ENCODE results near the gene SI.
"Not testable (repeated sequence)": the region's sequence is repeated elsewhere in the genome, so short reads cannot be mapped to it uniquely, and the experiment has no call there.

Gene SI

DNA sequence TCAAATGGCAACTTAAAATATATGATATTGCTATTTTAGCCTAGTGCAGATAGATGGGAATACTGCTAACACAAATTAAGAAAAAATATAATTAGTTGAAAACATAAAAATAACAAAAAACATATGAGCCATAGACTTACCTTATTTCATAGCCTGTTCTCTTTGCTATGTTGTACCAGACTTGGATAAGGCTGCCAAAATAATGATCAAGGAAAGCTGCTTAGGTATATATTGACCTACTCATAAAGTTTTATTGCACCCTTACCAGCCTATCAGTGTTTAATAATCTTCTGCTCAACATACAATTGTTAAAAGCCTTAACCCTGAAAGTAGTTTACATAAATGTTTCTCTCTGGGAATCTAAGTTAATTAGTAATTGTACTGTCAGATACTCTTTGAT, at the start of gene SI:
Gene SI, minus strand, starts transcription at position 204 of the 400 bp plus-strand sequence. CDS start 2,484 bp downstream, outside the sequence.
- no peak for DNase-seq (ENCODE audit: low spot score)

DNA sequence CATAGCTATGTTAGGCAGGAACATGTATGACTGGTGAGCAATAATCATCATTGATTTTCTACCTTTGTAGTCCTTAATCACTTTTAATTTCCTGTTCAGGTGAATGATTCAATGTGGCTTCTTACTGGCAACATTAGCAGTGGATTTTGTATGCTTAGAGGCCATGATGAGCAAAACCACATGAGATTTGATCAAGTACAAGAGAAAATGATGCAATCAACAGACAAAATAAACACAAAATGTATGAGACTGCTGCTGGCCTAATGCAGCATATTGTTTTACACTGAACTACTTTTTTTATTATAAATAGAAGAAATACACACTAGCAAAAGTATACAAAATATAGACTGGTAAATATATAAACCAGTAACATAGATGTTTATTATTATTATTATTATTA, 47.5 kb upstream of the SI start:
- DNase-seq (ENCODE audit: low spot score) = no peak

GRCh38 chr3:165111401-165111800, 33.1 kb upstream of the SI start:
- DNase-seq (ENCODE audit: low spot score) = no peak

DNA sequence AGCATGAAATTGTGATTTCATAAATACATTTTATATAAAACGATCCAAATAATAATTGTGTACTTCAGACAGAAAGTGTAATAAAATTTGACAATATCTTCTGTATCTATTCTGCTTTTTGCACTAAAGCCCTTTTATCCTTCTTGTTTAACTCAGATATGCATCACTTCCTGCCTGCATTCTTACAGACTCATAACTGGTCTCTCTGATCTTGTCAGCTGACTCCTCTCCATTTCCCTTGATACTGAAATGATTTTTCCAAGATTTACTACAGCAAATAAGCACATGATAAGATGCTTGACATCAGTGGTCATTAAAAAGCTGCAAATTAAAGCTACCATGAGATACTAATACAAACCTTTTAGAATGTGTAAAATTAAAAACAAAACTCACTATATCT, 25.3 kb upstream of the SI start:
- DNase-seq (ENCODE audit: low spot score) = no peak

GRCh38 chr3:165082650-165083049, 4.4 kb upstream of the SI start:
- DNase-seq (ENCODE audit: low spot score) = no peak

DNA sequence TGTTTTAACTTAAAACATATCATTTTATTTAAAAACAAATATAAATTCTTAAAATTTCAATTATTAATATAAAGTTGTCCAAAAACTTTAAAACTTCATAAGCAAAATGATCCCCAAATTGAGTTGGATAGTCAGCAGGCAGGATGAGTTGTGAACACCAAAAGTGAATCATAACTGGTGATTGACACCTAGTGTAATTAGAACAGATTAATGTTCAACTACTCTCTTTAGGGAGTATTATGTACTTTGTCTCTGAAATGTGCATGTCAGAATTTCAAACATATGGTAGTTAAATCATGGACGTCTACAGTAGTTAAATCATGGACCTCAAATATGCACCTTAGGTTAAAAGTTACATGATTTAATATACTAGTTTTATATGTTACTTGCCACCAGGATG, 2.9 kb upstream of the SI start:
- no peak for DNase-seq (ENCODE audit: low spot score)

DNA sequence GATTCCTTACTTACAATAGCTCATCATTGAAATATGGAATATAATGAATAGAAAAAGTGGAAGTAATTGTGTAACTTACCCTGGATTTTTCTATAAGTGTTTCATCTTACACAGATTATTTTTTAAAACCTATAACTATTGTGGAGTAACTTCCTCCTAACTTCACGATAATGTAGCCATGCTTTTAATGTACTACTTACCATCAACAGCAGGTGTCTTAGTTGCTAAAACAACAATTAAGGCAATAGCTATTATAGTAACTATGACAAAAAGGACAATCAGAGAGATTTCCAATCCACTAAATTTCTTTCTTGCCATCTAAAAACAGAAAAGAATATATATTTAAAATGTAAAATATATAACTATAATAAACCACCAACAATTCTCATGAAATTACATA, 2.6 kb downstream of the SI start:
- DNase-seq (ENCODE audit: low spot score) = no peak

- DNase-seq (ENCODE audit: low spot score) = no peak
Measured at GRCh38 chr3:165070682-165071081, 7.6 kb downstream of the SI start.

- no peak for DNase-seq (ENCODE audit: low spot score)
Measured at GRCh38 chr3:165056510-165056909, 21.8 kb downstream of the SI start.

- DNase-seq (ENCODE audit: low spot score) = no peak
Measured at GRCh38 chr3:165040186-165040585, 38.1 kb downstream of the SI start.

DNA sequence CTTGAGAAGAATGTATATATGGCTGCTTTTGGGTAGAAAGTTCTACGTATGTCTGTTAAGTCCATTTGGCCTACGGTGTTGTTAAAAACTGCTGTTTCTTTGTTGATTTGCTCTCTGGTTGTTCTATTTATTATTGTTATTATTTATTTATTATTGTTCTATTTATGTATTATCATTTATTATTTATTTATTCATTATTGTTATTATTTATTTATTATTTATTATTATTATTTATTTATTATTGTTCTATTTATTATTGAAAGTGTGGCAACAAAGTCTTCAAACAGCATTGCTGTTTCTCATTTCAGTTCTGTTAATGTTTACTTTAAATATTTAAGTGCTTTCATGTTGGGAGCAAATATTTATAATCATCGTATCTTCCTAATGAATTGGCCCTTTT, 66.7 kb downstream of the SI start:
- no peak for DNase-seq (ENCODE audit: low spot score)

- no peak for DNase-seq (ENCODE audit: low spot score)
Measured at GRCh38 chr3:164984947-164985346, 93.3 kb downstream of the SI start.

DNA sequence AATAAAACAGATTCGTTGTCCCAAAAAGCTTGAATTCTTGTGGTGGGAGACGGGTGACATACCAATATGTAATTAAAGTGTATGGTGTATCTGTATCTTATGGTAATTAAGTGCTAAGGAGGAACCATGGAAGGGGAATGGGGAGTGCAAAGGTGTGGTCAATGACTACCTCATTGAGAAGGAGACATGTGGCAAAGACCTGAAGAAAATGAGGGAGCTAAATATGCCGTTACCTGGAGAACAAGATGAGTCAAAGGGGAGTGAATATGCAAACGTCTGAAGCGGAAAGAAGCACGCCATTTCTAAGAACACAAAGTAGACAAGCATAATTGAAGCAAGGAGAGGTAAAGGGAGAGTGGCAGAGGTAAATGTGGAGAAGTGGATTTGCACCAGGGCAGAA, 115.7 kb downstream of the SI start:
- DNase-seq (ENCODE audit: low spot score) = no peak

DNA sequence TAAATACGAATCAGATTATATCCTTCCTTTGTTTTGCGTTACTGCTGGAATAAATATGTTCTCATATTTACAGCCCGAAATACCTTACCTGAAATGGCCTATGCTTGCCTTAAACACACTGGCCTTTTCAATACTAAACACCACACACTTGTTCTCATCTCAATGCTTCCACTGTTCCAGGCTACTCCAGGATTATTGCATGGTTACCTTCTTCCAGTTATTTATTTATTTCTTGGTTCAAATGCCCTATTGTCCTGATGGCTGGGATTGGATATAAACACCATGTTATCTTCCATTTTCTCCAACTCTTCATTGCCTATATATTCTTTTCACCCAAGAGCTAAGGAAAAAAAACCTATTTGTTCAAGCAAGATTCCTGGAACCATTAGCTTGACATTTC, 125.3 kb downstream of the SI start:
- DNase-seq (ENCODE audit: low spot score) = no peak

DNA sequence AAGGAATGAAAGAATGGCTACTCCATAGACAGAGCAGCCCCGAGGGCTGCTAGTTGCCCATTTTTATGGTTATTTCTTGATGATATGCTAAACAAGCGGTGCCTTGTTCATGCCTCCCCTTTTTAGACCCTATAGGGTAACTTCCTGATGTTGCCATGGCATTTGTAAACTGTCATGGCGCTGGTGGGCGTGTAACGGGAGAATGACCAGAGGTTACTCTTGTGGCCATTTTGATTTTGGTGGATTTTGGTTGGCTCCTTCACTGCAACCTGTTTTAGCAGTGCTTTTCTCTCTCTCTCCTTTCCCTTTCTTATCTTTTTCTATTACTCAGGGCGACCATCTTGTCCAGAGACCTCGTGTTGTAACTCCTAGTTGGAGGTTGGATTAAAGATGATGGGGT, 126.9 kb downstream of the SI start:
- not testable (repeated sequence) for DNase-seq (ENCODE audit: low spot score)

- no peak for DNase-seq (ENCODE audit: low spot score)
Measured at GRCh38 chr3:164940745-164941144, 137.6 kb downstream of the SI start.

- no peak for DNase-seq (ENCODE audit: low spot score)
Measured at GRCh38 chr3:164929642-164930041, 148.7 kb downstream of the SI start.

All from hematopoietic multipotent progenitor cell treated with erythropoietin and hydrocortisone succinate and interleukin-3 and kit ligand, for 15 days (in vitro differentiated cells).